ENCODE data around the gene TRPT1. TPM values are rescaled to one million over a fixed set of nuclear protein-coding genes. Genes with fewer than 3 reads are reported as not detected.

TRPT1 gene
- total and polyA plus RNA-seq, 2 of the 4 experiments (the other 2 are of a cell fraction) = 63.2 to 81.9 TPM

- no peaks in the 10 kb centered on the region for H3K4me1 ChIP-seq (ENCODE audit: control insufficient read depth, insufficient read depth, low read length)
- no peak overlapping the region for H2AK9ac ChIP-seq (replicated peaks; ENCODE audit: low read depth, low read length, poor library complexity)
- peaks cover 5% of the 10 kb centered on the region for H3K36me3 ChIP-seq (ENCODE audit: control insufficient read depth, insufficient read depth, low read length)
- no peak overlapping the region for H3K27ac ChIP-seq (ENCODE audit: insufficient read depth, low read length)
- 100% methylated on average over 1 of the region's 7 CpGs; no CpG with 5 or more reads in 1 of the 2 experiments for WGBS, 2 experiments (ENCODE audit: extremely low coverage in 2 of 2, insufficient read length in 1 of 2)
- H3K79me1 ChIP-seq (ENCODE audit: low read depth in 1 of 2, low read length in 2 of 2) = peaks cover 4 to 6% of the 10 kb centered on the region in 2 experiments; a peak in 2 of 4 replicates
- no peaks in the 10 kb centered on the region for H4K20me1 ChIP-seq (ENCODE audit: insufficient read depth, low read length)
- H3K4me2 ChIP-seq (ENCODE audit: low read depth, low read length) = no peak overlapping the region
- no peak overlapping the region for H2AFZ ChIP-seq (replicated peaks; ENCODE audit: low read length, poor library complexity)
- no peak overlapping the region for H3K4ac ChIP-seq (ENCODE audit: low read depth, low read length)
- H3K9me3 ChIP-seq (ENCODE audit: control insufficient read depth, insufficient read depth, low read length) = no peaks in the 10 kb centered on the region
- 0 out of 2 replicates have a peak, but pooled peaks cover 6% of the 10 kb centered on the region for H3K9me1 ChIP-seq (ENCODE audit: insufficient read depth, low read length)
- no peak overlapping the region for H2AK5ac ChIP-seq (ENCODE audit: low read depth, low read length)
- no peak overlapping the region for H3K4me3 ChIP-seq (ENCODE audit: insufficient read depth, low read depth, low read length)
- no peak overlapping the region for H3K23ac ChIP-seq (ENCODE audit: low read depth, low read length)
- intact Hi-C loops (cut with micrococcal nuclease) (no loop called here), in situ Hi-C loops (cut with MboI; ENCODE audit: low sequenced_read_pairs) (no loop called here), dilution Hi-C loops (cut with HindIII; ENCODE audit: low sequenced_read_pairs, unreplicated experiment) (no loop called here)
- no peak for ATAC-seq (ENCODE audit: low read depth)
- POLR2A ChIA-PET (ENCODE audit: unreplicated experiment) = no interaction called here
- CTCF ChIA-PET = no interaction called here
- H4K91ac ChIP-seq (ENCODE audit: insufficient read depth, low read depth, low read length) = no peak overlapping the region
- DNase-seq = no peak
- H3K18ac ChIP-seq (ENCODE audit: low read depth, low read length) = no peak overlapping the region
- no peak overlapping the region for H2BK5ac ChIP-seq (ENCODE audit: low read depth, low read length, poor library complexity, severe bottlenecking)
- H2BK15ac ChIP-seq (ENCODE audit: low read depth, low read length) = no peak overlapping the region
- no peaks in the 10 kb centered on the region for H3K27me3 ChIP-seq (ENCODE audit: control insufficient read depth, insufficient read depth, low read length)
- no peak overlapping the region for H4K8ac ChIP-seq (ENCODE audit: low read depth in 2 of 2, low read length in 2 of 2)
- no peak for TF ChIP-seq POLR2A (IDR thresholded peaks at IDR 0.05; ENCODE audit: low read depth, low read length)
- no TSS peak for BruUV-seq (replicated peaks)
- H2BK120ac ChIP-seq (ENCODE audit: low read depth, low read length) = no peak overlapping the region
- H3K56ac ChIP-seq (ENCODE audit: extremely low read depth, insufficient read depth, low read length) = no peak overlapping the region
- no peak overlapping the region for H3K9ac ChIP-seq (ENCODE audit: low read depth, low read length)
- no peak overlapping the region for H3K14ac ChIP-seq (replicated peaks; ENCODE audit: low read depth, low read length)
- no peak overlapping the region for H2BK20ac ChIP-seq (ENCODE audit: low read depth, low read length)
- no peak overlapping the region for H4K5ac ChIP-seq (ENCODE audit: low read depth, low read length)
Measured at GRCh38 chr11:64219354-64219684, 6.7 kb downstream of the TRPT1 start.

All from IMR-90 (cell line).